Activated naive CD8-positive, alpha-beta T cell treated with anti-CD3 and anti-CD28 coated beads, Interleukin-2, amount 10 ng/mL, durations not matched to agents 7 days and 5 days (primary cell): ENCODE data around the gene DPPA5. TPM values are rescaled to one million over a fixed set of nuclear protein-coding genes. Genes with fewer than 3 reads are reported as not detected.
A peak's percentile ranks its signal among the peaks of the same experiment; 100 is the strongest.
"Not testable (repeated sequence)": the region's sequence is repeated elsewhere in the genome, so short reads cannot be mapped to it uniquely, and the experiment has no call there.

Experiments used
- ATAC-seq: fragments of 150-1000 bp; cut with Tn5 transposase; one replicate; pipeline ENCODE4 v1.10.0; 2021; ENCODE audit warnings: low read depth, moderate library complexity
- POLR2A ChIA-PET: fragments of 350-600 bp; sonication (Branson Sonifier 250); formaldehyde crosslinking; loops from one replicate; lab custom pipeline; 2021; ENCODE audit warnings: antibody characterized with exemption; lab: Charles Lee
- DNase-seq: peaks from one replicate; pipeline ENCODE4 v3.0.0; 2021
- H3K27ac Mint-ChIP-seq: one replicate; pipeline ENCODE4 v1.8.0; 2022; ENCODE audit warnings: mild to moderate bottlenecking, mixed read lengths
- H3K27me3 Mint-ChIP-seq: one replicate; pipeline ENCODE4 v1.8.0; 2022; ENCODE audit warnings: mild to moderate bottlenecking, moderate library complexity, mixed read lengths
- H3K36me3 Mint-ChIP-seq: one replicate; pipeline ENCODE4 v1.8.0; 2021; ENCODE audit warnings: mild to moderate bottlenecking, mixed read lengths
- H3K4me1 Mint-ChIP-seq: one replicate; pipeline ENCODE4 v1.8.0; 2021; ENCODE audit warnings: mixed read lengths
- H3K4me3 Mint-ChIP-seq: one replicate; pipeline ENCODE4 v1.8.0; 2022; ENCODE audit warnings: mild to moderate bottlenecking, moderate library complexity, mixed read lengths
- H3K9me3 Mint-ChIP-seq: one replicate; pipeline ENCODE4 v1.8.0; 2021; ENCODE audit warnings: mixed read lengths
- total RNA-seq, 2 experiments: library from RNA; stranded (reverse); gene quantifications; one replicate each; pipeline ENCODE4 v1.2.3, GENCODE V29; 2021

The DPPA5 gene
- total RNA-seq, 2 experiments from 2014 or later = not detected

- Mint-ChIP-seq H3K27me3 (peaks cover 57% of the 10 kb centered on the region), H3K4me1 (no peaks in the 10 kb centered on the region), H3K4me3 (no peak overlapping the region), H3K27ac (no peak overlapping the region), H3K36me3 (no peaks in the 10 kb centered on the region), H3K9me3 (no peaks in the 10 kb centered on the region)
- POLR2A ChIA-PET = no interaction called here
- DNase-seq (no peak), ATAC-seq (no peak)
Observed at GRCh38 chr6:73348550-73349204, 5.4 kb downstream of the DPPA5 start.

- no peaks in the 10 kb centered on the region for H3K36me3 Mint-ChIP-seq
- no peak overlapping the region for H3K4me3 Mint-ChIP-seq
- peaks cover 1% of the 10 kb centered on the region for H3K4me1 Mint-ChIP-seq
- DNase-seq (no peak), ATAC-seq (no peak)
- H3K9me3 Mint-ChIP-seq = no peaks in the 10 kb centered on the region
- POLR2A ChIA-PET = no interaction called here
- peaks cover 26% of the 10 kb centered on the region for H3K27me3 Mint-ChIP-seq
- H3K27ac Mint-ChIP-seq = no peak overlapping the region
Observed at GRCh38 chr6:73343164-73343563, 10.9 kb downstream of the DPPA5 start.

GRCh38 chr6:73342174-73342573 lies 11.9 kb downstream of the DPPA5 start:
- POLR2A ChIA-PET = no interaction called here
- Mint-ChIP-seq H3K9me3 (no peaks in the 10 kb centered on the region), H3K27ac (no peak overlapping the region), H3K36me3 (no peaks in the 10 kb centered on the region), H3K4me3 (no peak overlapping the region), H3K27me3 (peaks cover 18% of the 10 kb centered on the region), H3K4me1 (peaks cover 1% of the 10 kb centered on the region)
- no peak for DNase-seq
- ATAC-seq = no peak

GRCh38 chr6:73341335-73341734 lies 12.7 kb downstream of the DPPA5 start:
- H3K4me1 Mint-ChIP-seq = peaks cover 1% of the 10 kb centered on the region

GRCh38 chr6:73340048-73340447 lies 14.0 kb downstream of the DPPA5 start:
- ATAC-seq = no peak

More at GRCh38 chr6:73341335-73341734, 12.7 kb downstream of the DPPA5 start:
- Mint-ChIP-seq H3K27me3 (peaks cover 11% of the 10 kb centered on the region), H3K27ac (no peak overlapping the region), H3K36me3 (no peaks in the 10 kb centered on the region), H3K4me3 (no peak overlapping the region), H3K9me3 (no peaks in the 10 kb centered on the region)
- no peak for DNase-seq
- ATAC-seq = no peak
- POLR2A ChIA-PET = no interaction called here

GRCh38 chr6:73339340-73339739 lies 14.7 kb downstream of the DPPA5 start:
- Mint-ChIP-seq H3K9me3 (no peaks in the 10 kb centered on the region), H3K36me3 (no peaks in the 10 kb centered on the region), H3K27me3 (peaks cover 10% of the 10 kb centered on the region), H3K27ac (no peak overlapping the region), H3K4me1 (peaks cover 1% of the 10 kb centered on the region), H3K4me3 (no peak overlapping the region)
- DNase-seq (no peak), ATAC-seq (no peak)
- POLR2A ChIA-PET = no interaction called here

More at GRCh38 chr6:73340048-73340447, 14.0 kb downstream of the DPPA5 start:
- DNase-seq = no peak
- Mint-ChIP-seq H3K4me3 (no peak overlapping the region), H3K27me3 (peaks cover 10% of the 10 kb centered on the region), H3K4me1 (peaks cover 1% of the 10 kb centered on the region), H3K36me3 (no peaks in the 10 kb centered on the region), H3K9me3 (no peaks in the 10 kb centered on the region), H3K27ac (no peak overlapping the region)
- POLR2A ChIA-PET = no interaction called here

GRCh38 chr6:73329201-73329600 lies 24.9 kb downstream of the DPPA5 start:
- H3K27ac Mint-ChIP-seq = no peak overlapping the region
- H3K36me3 Mint-ChIP-seq = no peaks in the 10 kb centered on the region
- POLR2A ChIA-PET = no interaction called here
- H3K27me3 Mint-ChIP-seq = peaks cover 26% of the 10 kb centered on the region
- no peak overlapping the region for H3K4me3 Mint-ChIP-seq
- no peak for DNase-seq
- H3K4me1 Mint-ChIP-seq = no peaks in the 10 kb centered on the region
- no peak for ATAC-seq
- no peaks in the 10 kb centered on the region for H3K9me3 Mint-ChIP-seq

GRCh38 chr6:73328790-73329189 lies 25.3 kb downstream of the DPPA5 start:
- Mint-ChIP-seq H3K27me3 (peaks cover 26% of the 10 kb centered on the region), H3K36me3 (no peaks in the 10 kb centered on the region), H3K4me3 (no peak overlapping the region), H3K4me1 (no peaks in the 10 kb centered on the region), H3K27ac (no peak overlapping the region), H3K9me3 (no peaks in the 10 kb centered on the region)
- no peak for DNase-seq
- no peak for ATAC-seq
- POLR2A ChIA-PET = no interaction called here

GRCh38 chr6:73325656-73326055 lies 28.4 kb downstream of the DPPA5 start:
- DNase-seq (no peak), ATAC-seq (no peak)
- Mint-ChIP-seq H3K36me3 (no peaks in the 10 kb centered on the region), H3K9me3 (no peaks in the 10 kb centered on the region), H3K27me3 (peaks cover 7% of the 10 kb centered on the region), H3K4me1 (no peaks in the 10 kb centered on the region), H3K4me3 (no peak overlapping the region), H3K27ac (no peak overlapping the region)
- POLR2A ChIA-PET = interaction anchor here (1.5 kb wide), 1 partner anchor 63 kb away, joined by 3 read pairs; no protein-coding TSS in a partner anchor

- Mint-ChIP-seq H3K9me3 (no peaks in the 10 kb centered on the region), H3K4me1 (no peaks in the 10 kb centered on the region), H3K36me3 (no peaks in the 10 kb centered on the region), H3K27ac (no peak overlapping the region), H3K4me3 (no peak overlapping the region), H3K27me3 (peaks cover 12% of the 10 kb centered on the region)
- POLR2A ChIA-PET = no interaction called here
- ATAC-seq = no peak
- no peak for DNase-seq
Observed at GRCh38 chr6:73323323-73323722, 30.8 kb downstream of the DPPA5 start.

GRCh38 chr6:73314577-73315492 lies 39.2 kb downstream of the DPPA5 start:
- peak overlapping the region; percentile 13 for H3K4me3 Mint-ChIP-seq
- POLR2A ChIA-PET = no interaction called here
- peak; percentile 17 for ATAC-seq

GRCh38 chr6:73310503-73310845 lies 43.6 kb downstream of the DPPA5 start:
- DNase-seq, POLR2A ChIA-PET, H3K9me3 Mint-ChIP-seq, H3K36me3 Mint-ChIP-seq, ATAC-seq: not testable (repeated sequence)
- Mint-ChIP-seq H3K27me3 (peaks cover 45% of the 10 kb centered on the region), H3K4me3 (peak overlapping the region; percentile 96), H3K27ac (peak overlapping the region; percentile 85), H3K4me1 (peaks cover 31% of the 10 kb centered on the region)

More at GRCh38 chr6:73314577-73315492, 39.2 kb downstream of the DPPA5 start:
- peaks cover 75% of the 10 kb centered on the region for H3K27me3 Mint-ChIP-seq
- no peak overlapping the region for H3K27ac Mint-ChIP-seq
- H3K36me3 Mint-ChIP-seq = peaks cover 4% of the 10 kb centered on the region
- peaks cover 12% of the 10 kb centered on the region for H3K4me1 Mint-ChIP-seq
- H3K9me3 Mint-ChIP-seq = peaks cover 5% of the 10 kb centered on the region
- DNase-seq = peak; percentile 31

GRCh38 chr6:73309785-73310502 lies 44.1 kb downstream of the DPPA5 start:
- peaks cover 33% of the 10 kb centered on the region for H3K4me1 Mint-ChIP-seq
- peaks cover 3% of the 10 kb centered on the region for H3K9me3 Mint-ChIP-seq
- H3K4me3 Mint-ChIP-seq = peak overlapping the region; percentile 96
- peaks cover 39% of the 10 kb centered on the region for H3K27me3 Mint-ChIP-seq
- POLR2A ChIA-PET = interaction anchor here (0.6 to 1.4 kb wide), 3 partner anchors 44 to 211 kb away, joined by 3 to 4 read pairs (median 3); partner anchors contain the start of genes EEF1A1 and MTO1
- H3K27ac Mint-ChIP-seq = peak overlapping the region; percentile 85
- peak; percentile 68 for DNase-seq
- peak; percentile 92 for ATAC-seq
- peaks cover 8% of the 10 kb centered on the region for H3K36me3 Mint-ChIP-seq
